Measurements from ENCODE around the gene ZBED1.
"Not testable (repeated sequence)": the region's sequence is repeated elsewhere in the genome, so short reads cannot be mapped to it uniquely, and the experiment has no call there.

GRCh38 chrX:2471126-2471525 is 29.6 kb downstream of the ZBED1 start:
- not testable (repeated sequence) for TF ChIP-seq EZH2 (IDR thresholded peaks at IDR 0.05; ENCODE audit: borderline replicate concordance, low read depth, low read length, severe bottlenecking); JUN (IDR thresholded peaks at IDR 0.05; ENCODE audit: borderline replicate concordance, insufficient read depth, insufficient read length, low read depth); MAX (IDR thresholded peaks at IDR 0.05; ENCODE audit: insufficient read depth, insufficient read length); CTCF (IDR thresholded peaks at IDR 0.05; ENCODE audit: extremely low read depth in 1 of 2, insufficient read depth in 1 of 2, low read depth in 1 of 2, low read length in 2 of 2)

Measured in endothelial cell of umbilical vein (primary cell).